Umbilical cord (tissue), 2 donors: ENCODE data around the gene GPHN. TPM values are rescaled to one million over a fixed set of nuclear protein-coding genes. Genes with fewer than 3 reads are reported as not detected.

Source experiments
- DNase-seq: peaks from one replicate; pipeline ENCODE4 v3.0.0-alpha.2; 2015; ENCODE audit warnings: low spot score
- total RNA-seq: library from RNA; depleted of rRNA; stranded (reverse); fragments of >200 nt; gene quantifications from one replicate; pipeline ENCODE4 v1.2.3, GENCODE V29; 2014; ENCODE audit warnings: low replicate concordance; ENCODE audit not compliant: insufficient read depth

The GPHN gene
- total RNA-seq, 1 donor from 2014 or later = 15.4 TPM

DNA sequence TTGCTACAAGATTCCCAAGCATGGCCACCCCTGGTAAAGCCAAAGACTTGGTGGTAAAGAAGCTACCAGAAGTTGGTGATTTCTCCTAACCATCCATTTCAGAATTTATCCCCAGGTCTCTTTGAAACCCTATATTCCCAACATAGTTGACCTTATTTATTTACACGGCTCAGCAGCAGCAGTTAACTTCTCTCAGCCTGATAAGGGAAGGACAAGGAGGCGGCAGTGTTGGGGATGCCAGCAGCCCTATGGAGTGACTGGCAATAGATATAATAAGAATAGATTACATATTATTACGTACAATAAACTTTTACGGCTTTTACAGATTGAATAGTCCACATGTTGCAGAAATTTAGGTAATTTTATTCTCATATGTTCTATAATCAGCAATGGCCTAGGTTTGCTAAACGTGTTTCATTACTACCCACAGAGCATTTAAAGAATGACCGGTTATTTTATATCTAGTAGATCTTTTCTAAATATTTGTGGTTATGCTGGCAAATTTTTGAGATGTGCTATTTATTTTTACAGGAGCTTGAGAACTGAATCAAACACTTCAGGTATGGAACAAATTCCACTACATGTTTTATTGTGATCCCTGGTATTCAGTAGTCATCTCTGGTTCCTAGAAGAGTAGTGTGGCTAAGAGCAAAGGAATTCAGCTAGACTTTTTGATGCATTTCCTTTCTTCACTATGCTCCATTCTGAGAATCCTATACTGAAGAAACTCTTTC lies 713.5 kb downstream of the GPHN start:
- DNase-seq = no peak

GRCh38 chr14:67221982-67222328 lies 714.0 kb downstream of the GPHN start:
- no peak for DNase-seq

- no peak for DNase-seq
These were observed 717.6 kb downstream of the GPHN start for GRCh38 chr14:67225523-67225922.

DNA sequence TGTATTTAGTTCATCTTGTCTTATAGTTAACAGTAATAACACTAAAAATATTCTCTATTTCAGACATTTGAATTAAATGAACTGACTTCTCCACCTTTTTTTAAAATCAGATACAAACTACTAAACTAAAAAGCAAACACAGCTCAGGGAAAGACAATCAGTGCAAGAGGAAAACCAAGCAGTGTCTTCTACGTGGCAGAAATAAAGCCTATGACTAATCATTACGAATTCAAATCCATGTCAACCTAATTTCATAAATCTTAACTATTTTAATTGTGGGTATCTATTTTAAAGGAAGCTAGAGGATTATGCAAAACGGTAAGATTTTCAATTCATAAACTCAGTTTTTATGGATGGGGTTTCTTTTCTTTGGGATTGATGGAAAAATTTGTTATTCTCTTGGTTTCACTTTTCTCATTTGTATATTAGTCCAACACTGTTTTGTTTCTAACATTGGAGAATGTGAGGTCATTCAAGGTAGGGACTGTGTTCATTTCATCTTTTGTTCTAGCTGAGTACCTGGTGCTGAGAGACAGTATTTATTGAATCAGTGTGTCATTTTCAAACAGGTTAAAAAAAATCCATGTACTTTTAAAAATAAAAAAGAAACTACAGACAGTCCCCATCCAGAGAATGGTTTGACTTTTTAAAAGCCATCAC lies 720.5 kb downstream of the GPHN start:
- DNase-seq = no peak

Other genes starting within 250 kb of the GPHN start
- 1.9 TPM for gene CCDC196, start 21.8 kb upstream of the GPHN start, total RNA-seq